Activated naive CD8-positive, alpha-beta T cell treated with anti-CD3 and anti-CD28 coated beads, Interleukin-2, amount 10 ng/mL, durations not matched to agents 7 days and 5 days (primary cell): ENCODE results near the gene IL12RB1. TPM values are rescaled to one million over a fixed set of nuclear protein-coding genes. Genes with fewer than 3 reads are reported as not detected.

Experiments used
- ATAC-seq: fragments of 150-1000 bp; cut with Tn5 transposase; one replicate; pipeline ENCODE4 v1.10.0; 2021; ENCODE audit warnings: low read depth, moderate library complexity
- POLR2A ChIA-PET: fragments of 350-600 bp; sonication (Branson Sonifier 250); formaldehyde crosslinking; loops from one replicate; lab custom pipeline; 2021; ENCODE audit warnings: antibody characterized with exemption; lab: Charles Lee
- DNase-seq: peaks from one replicate; pipeline ENCODE4 v3.0.0; 2021
- H3K27ac Mint-ChIP-seq: one replicate; pipeline ENCODE4 v1.8.0; 2022; ENCODE audit warnings: mild to moderate bottlenecking, mixed read lengths
- H3K27me3 Mint-ChIP-seq: one replicate; pipeline ENCODE4 v1.8.0; 2022; ENCODE audit warnings: mild to moderate bottlenecking, moderate library complexity, mixed read lengths
- H3K36me3 Mint-ChIP-seq: one replicate; pipeline ENCODE4 v1.8.0; 2021; ENCODE audit warnings: mild to moderate bottlenecking, mixed read lengths
- H3K4me1 Mint-ChIP-seq: one replicate; pipeline ENCODE4 v1.8.0; 2021; ENCODE audit warnings: mixed read lengths
- H3K4me3 Mint-ChIP-seq: one replicate; pipeline ENCODE4 v1.8.0; 2022; ENCODE audit warnings: mild to moderate bottlenecking, moderate library complexity, mixed read lengths
- H3K9me3 Mint-ChIP-seq: one replicate; pipeline ENCODE4 v1.8.0; 2021; ENCODE audit warnings: mixed read lengths
- total RNA-seq, 2 experiments: library from RNA; stranded (reverse); gene quantifications; one replicate each; pipeline ENCODE4 v1.2.3, GENCODE V29; 2021

The IL12RB1 gene
- total RNA-seq, 2 experiments from 2014 or later: 52.5 to 56.4 TPM

DNA sequence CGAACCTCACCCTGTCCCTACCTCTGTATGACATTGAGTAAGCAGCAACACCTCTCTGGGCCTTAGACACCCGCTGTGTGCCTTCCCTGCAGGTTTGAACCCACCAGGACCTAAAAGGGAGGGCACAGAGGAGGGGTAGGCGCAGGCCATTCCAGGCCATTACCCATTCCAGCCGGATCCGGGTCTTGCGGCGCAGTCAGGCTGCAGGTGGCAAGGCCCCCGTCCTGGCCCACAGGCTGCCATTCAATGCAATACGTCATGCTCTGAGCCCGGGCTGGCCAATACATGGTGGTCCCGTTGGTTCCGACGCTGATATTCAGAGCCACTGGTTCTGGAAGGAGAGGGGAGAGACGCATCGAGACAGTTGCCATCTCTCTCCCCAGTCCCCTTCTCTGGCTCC lies 17.4 kb downstream of the IL12RB1 start:
- Mint-ChIP-seq H3K4me1 (peaks cover 12% of the 10 kb centered on the region), H3K36me3 (peaks cover 22% of the 10 kb centered on the region), H3K27me3 (no peaks in the 10 kb centered on the region), H3K9me3 (no peaks in the 10 kb centered on the region), H3K4me3 (no peak overlapping the region), H3K27ac (no peak overlapping the region)
- POLR2A ChIA-PET: no interaction called here
- ATAC-seq (no peak), DNase-seq (no peak)

DNA sequence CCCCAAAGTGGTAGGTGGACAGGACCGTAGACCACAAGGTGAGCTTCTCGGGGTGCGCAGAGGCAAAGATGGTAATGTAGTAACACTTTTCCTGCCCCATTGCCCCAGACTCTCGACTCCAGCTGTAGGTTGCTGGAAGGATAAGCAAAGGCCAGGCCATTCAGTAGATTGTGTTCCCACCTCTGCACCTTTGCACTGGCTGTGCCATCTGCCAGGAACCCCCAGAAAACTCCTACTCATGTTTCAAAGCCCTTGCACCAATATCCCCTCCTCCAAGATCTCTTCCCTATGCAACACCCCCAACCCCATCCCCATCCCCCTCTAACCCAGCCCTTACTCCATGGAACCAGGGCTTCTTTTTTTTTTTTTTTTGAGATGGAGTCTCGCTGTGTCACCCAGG lies 18.3 kb downstream of the IL12RB1 start:
- H3K4me3 Mint-ChIP-seq: no peak overlapping the region
- no peak overlapping the region for H3K27ac Mint-ChIP-seq
- DNase-seq (no peak), ATAC-seq (no peak)
- POLR2A ChIA-PET: interaction anchor here (0.6 to 0.7 kb wide), 2 partner anchors 14 to 21 kb away, joined by 3 to 4 read pairs; no protein-coding TSS in a partner anchor
- H3K4me1 Mint-ChIP-seq: peaks cover 6% of the 10 kb centered on the region
- no peaks in the 10 kb centered on the region for H3K27me3 Mint-ChIP-seq
- H3K36me3 Mint-ChIP-seq: peaks cover 19% of the 10 kb centered on the region
- no peaks in the 10 kb centered on the region for H3K9me3 Mint-ChIP-seq

DNA sequence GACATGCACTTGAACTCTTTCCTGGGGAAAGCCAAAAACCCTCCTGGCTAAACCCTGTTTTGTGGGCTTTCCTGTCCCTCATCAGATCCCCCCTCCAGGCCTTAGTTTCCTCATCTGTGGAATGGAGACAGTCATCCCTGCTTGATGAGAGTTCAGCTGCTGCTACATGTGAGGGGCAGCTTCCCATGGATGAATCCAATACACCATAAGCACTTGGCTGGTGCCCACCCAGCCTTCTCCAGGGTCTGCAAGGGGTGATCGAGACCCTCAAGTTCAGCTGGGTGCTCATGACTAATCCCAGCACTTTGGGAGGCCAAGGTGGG lies 21.6 kb downstream of the IL12RB1 start:
- H3K4me3 Mint-ChIP-seq: no peak overlapping the region
- no peak overlapping the region for H3K27ac Mint-ChIP-seq
- H3K4me1 Mint-ChIP-seq: peaks cover 3% of the 10 kb centered on the region
- no peak for DNase-seq
- no peaks in the 10 kb centered on the region for H3K27me3 Mint-ChIP-seq
- POLR2A ChIA-PET: no interaction called here
- peaks cover 24% of the 10 kb centered on the region for H3K36me3 Mint-ChIP-seq
- H3K9me3 Mint-ChIP-seq: no peaks in the 10 kb centered on the region
- ATAC-seq: no peak

GRCh38 chr19:18063463-18063862 lies 23.3 kb downstream of the IL12RB1 start:
- peaks cover 25% of the 10 kb centered on the region for H3K36me3 Mint-ChIP-seq
- no peak overlapping the region for H3K27ac Mint-ChIP-seq
- DNase-seq: no peak
- ATAC-seq: no peak
- POLR2A ChIA-PET: interaction anchor here (0.6 kb wide), 1 partner anchor 28 kb away, joined by 3 read pairs; no protein-coding TSS in a partner anchor
- no peaks in the 10 kb centered on the region for H3K9me3 Mint-ChIP-seq
- H3K4me3 Mint-ChIP-seq: no peak overlapping the region
- H3K4me1 Mint-ChIP-seq: peaks cover 6% of the 10 kb centered on the region
- H3K27me3 Mint-ChIP-seq: no peaks in the 10 kb centered on the region

- Mint-ChIP-seq H3K9me3 (no peaks in the 10 kb centered on the region), H3K4me3 (no peak overlapping the region), H3K4me1 (peaks cover 10% of the 10 kb centered on the region), H3K27me3 (no peaks in the 10 kb centered on the region), H3K36me3 (peaks cover 26% of the 10 kb centered on the region), H3K27ac (no peak overlapping the region)
- POLR2A ChIA-PET: interaction anchor here (0.6 to 1.1 kb wide), 2 partner anchors 61 to 265 kb away, joined by 3 read pairs; no protein-coding TSS in a partner anchor
- DNase-seq (no peak), ATAC-seq (no peak)
These were observed 24.7 kb downstream of the IL12RB1 start for GRCh38 chr19:18062028-18062427.

DNA sequence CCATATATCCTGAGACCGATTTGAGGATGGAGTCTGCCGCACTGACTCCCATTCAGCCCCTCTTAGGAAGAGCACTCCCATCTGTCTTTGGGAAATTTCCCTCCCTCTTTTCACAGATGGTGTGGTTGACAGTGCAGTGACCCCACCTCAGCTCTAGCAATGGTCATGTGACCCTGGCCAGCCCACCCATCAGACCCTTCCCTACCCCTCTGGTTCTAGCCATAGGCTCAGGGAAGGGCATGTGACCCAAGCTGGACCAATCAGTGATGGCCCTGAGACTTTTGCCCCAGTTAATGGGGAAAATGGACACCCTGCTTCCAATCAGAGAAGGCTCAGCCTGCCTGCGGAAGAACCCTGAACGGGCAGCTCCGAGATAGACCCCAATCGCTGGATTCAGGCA lies 26.3 kb downstream of the IL12RB1 start:
- peaks cover 12% of the 10 kb centered on the region for H3K4me1 Mint-ChIP-seq
- POLR2A ChIA-PET: interaction anchor here (0.6 to 1.4 kb wide), 2 partner anchors 35 to 53 kb away, joined by 3 to 4 read pairs; partner anchors contain the start of gene ARRDC2
- no peaks in the 10 kb centered on the region for H3K9me3 Mint-ChIP-seq
- ATAC-seq (no peak), DNase-seq (no peak)
- no peak overlapping the region for H3K27ac Mint-ChIP-seq
- peaks cover 23% of the 10 kb centered on the region for H3K36me3 Mint-ChIP-seq
- H3K4me3 Mint-ChIP-seq: no peak overlapping the region
- no peaks in the 10 kb centered on the region for H3K27me3 Mint-ChIP-seq

- Mint-ChIP-seq H3K4me1 (peaks cover 12% of the 10 kb centered on the region), H3K4me3 (no peak overlapping the region), H3K9me3 (no peaks in the 10 kb centered on the region), H3K27ac (no peak overlapping the region), H3K27me3 (no peaks in the 10 kb centered on the region), H3K36me3 (peaks cover 19% of the 10 kb centered on the region)
- DNase-seq (no peak), ATAC-seq (no peak)
- POLR2A ChIA-PET: interaction anchor here (0.6 to 2.1 kb wide), 4 partner anchors 15 to 59 kb away, joined by 3 to 9 read pairs (median 4); partner anchors contain the start of gene ARRDC2
These were observed 26.8 kb downstream of the IL12RB1 start for GRCh38 chr19:18059902-18060301.

DNA sequence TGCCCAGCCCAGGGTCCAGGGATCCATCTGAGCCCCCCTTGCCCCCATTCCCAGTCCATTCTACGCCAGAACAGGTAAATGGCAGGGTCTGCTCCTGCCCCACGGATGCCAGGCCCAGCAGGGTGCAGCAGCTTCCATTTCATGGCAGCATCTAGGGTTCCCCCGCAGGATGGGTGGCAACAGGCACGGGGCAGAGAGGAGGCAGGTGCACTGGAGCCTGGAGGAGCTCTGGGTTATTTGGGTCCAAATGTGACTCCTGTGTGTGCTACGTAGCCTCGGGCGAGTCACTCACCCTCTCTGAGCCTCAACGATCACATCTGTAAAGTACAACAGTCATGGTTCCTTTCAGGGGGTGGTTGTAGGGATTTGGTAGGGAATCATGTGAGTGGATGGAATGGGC lies 27.4 kb downstream of the IL12RB1 start:
- H3K4me1 Mint-ChIP-seq: peaks cover 12% of the 10 kb centered on the region
- H3K9me3 Mint-ChIP-seq: no peaks in the 10 kb centered on the region
- ATAC-seq: no peak
- no peak overlapping the region for H3K4me3 Mint-ChIP-seq
- H3K27me3 Mint-ChIP-seq: no peaks in the 10 kb centered on the region
- H3K27ac Mint-ChIP-seq: no peak overlapping the region
- peaks cover 15% of the 10 kb centered on the region for H3K36me3 Mint-ChIP-seq
- POLR2A ChIA-PET: interaction anchor here (0.7 to 4.8 kb wide), 4 partner anchors 15 to 58 kb away, joined by 3 to 46 read pairs (median 6); partner anchors contain the start of gene ARRDC2
- no peak for DNase-seq

DNA sequence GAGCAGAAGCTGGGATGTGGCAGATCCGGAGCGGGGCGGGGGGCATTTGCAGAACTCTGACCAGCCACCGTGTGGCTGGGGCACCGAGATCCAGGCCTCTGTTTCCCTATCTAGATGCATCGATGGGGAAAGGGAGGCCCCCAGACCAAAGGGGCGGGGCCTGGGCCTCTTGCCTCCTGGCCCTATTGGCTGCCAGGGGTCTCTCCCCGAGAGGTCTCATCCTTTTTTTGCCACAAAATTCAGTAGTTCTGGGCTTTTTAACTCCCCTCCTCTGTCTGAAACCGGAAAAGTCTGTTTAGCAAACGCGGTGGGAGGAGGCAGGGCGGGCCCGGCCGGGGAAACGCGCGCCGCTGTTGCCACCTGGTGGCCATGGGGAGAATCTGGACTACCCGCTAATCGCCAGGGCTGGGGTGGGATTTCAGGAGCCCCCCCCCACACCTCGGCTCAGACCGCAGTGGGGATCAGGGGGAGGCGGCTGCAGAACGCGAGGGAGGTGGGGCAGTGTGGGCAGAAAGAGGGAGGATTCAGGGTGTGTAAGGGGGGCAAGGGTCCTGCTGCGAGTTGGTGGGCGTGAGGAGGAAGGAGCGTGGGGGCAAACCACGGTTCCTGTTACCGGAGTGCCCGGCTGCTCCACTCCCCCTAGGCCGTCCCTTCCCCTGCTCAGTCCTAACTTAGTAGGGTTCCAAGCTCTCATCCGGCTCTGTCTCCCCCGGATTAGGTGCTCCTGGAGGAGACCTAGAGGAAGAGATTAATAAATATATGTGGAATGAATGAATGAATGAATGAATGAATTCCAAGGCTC lies 28.3 kb downstream of the IL12RB1 start:
- peak; percentile 88 for DNase-seq
- POLR2A ChIA-PET: interaction anchor here (0.7 to 4.8 kb wide), 5 partner anchors 14 to 57 kb away, joined by 3 to 46 read pairs (median 4); partner anchors contain the start of gene ARRDC2
- peaks cover 13% of the 10 kb centered on the region for H3K36me3 Mint-ChIP-seq
- no peaks in the 10 kb centered on the region for H3K27me3 Mint-ChIP-seq
- ATAC-seq: peak; percentile 82
- H3K4me1 Mint-ChIP-seq: peaks cover 16% of the 10 kb centered on the region
- peak overlapping the region; percentile 55 for H3K4me3 Mint-ChIP-seq
- peak overlapping the region; percentile 75 for H3K27ac Mint-ChIP-seq
- H3K9me3 Mint-ChIP-seq: no peaks in the 10 kb centered on the region

GRCh38 chr19:18057557-18057956 lies 29.2 kb downstream of the IL12RB1 start:
- no peak for ATAC-seq
- DNase-seq: no peak
- Mint-ChIP-seq H3K4me1 (peaks cover 14% of the 10 kb centered on the region), H3K9me3 (no peaks in the 10 kb centered on the region), H3K36me3 (peaks cover 11% of the 10 kb centered on the region), H3K4me3 (no peak overlapping the region), H3K27me3 (no peaks in the 10 kb centered on the region), H3K27ac (no peak overlapping the region)
- POLR2A ChIA-PET: interaction anchor here (0.7 to 4.8 kb wide), 4 partner anchors 13 to 56 kb away, joined by 3 to 46 read pairs (median 7); partner anchors contain the start of gene ARRDC2

GRCh38 chr19:18055967-18056366 lies 30.8 kb downstream of the IL12RB1 start:
- peaks cover 7% of the 10 kb centered on the region for H3K36me3 Mint-ChIP-seq
- POLR2A ChIA-PET: interaction anchor here (0.8 to 4.8 kb wide), 6 partner anchors 11 to 57 kb away, joined by 3 to 46 read pairs (median 6); partner anchors contain the start of gene ARRDC2
- H3K4me1 Mint-ChIP-seq: peaks cover 16% of the 10 kb centered on the region
- no peak overlapping the region for H3K4me3 Mint-ChIP-seq
- no peaks in the 10 kb centered on the region for H3K27me3 Mint-ChIP-seq
- no peak overlapping the region for H3K27ac Mint-ChIP-seq
- DNase-seq (no peak), ATAC-seq (no peak)
- no peaks in the 10 kb centered on the region for H3K9me3 Mint-ChIP-seq

DNA sequence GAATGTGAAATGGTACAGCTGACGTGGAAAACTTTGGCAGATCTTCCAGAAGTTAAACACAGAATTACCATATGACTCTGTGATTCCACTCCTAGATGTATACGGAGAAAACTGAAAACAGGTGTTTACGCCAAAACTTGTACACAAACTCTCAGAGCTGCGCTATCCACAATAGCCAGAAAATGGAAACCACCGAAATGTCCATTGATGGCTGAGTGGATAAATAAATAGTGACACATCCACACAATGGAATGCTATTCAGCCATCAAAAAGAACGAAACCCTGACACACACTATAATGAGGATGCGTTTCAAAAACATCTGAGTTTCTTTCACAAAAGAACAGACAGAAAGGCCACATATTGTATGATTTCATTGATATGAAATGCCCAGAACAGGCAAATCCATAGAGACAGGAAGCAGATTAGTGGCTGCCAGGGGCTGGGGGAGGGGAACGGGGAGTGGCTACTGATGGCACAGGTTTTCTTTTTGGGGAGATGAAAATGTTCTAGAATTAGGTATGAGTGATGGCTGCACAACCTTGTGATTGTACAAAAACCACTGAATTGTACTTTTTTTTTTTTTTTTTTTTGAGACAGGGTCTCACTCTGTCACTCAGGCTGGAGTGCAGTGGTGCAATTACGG lies 33.0 kb downstream of the IL12RB1 start:
- POLR2A ChIA-PET: interaction anchor here (0.6 to 1.1 kb wide), 2 partner anchors 9 to 35 kb away, joined by 3 read pairs; no protein-coding TSS in a partner anchor
- Mint-ChIP-seq H3K27me3 (no peaks in the 10 kb centered on the region), H3K27ac (no peak overlapping the region), H3K36me3 (peaks cover 2% of the 10 kb centered on the region), H3K4me3 (no peak overlapping the region), H3K4me1 (peaks cover 22% of the 10 kb centered on the region), H3K9me3 (no peaks in the 10 kb centered on the region)
- no peak for ATAC-seq
- no peak for DNase-seq

DNA sequence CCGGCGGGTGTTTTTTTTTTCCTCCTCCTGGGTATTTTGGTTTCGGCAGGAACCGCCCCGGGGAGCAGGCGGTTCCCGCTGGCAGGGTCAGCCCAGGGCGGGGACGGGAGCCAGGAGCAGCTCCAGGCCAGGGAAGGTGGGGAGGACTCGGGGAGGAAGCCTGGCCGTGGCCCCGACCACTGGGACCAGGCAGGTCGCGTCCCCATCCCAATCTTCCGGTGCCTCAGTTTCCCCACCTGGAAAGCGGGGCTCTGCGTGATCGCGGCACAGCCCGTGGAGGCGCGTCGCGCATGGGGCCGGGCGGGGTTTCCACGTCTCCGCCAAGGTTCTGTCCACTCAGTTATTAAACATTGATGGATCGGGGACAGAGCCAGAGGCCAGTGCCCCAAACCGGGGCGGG lies 34.8 kb downstream of the IL12RB1 start:
- DNase-seq (no peak), ATAC-seq (no peak)
- POLR2A ChIA-PET: interaction anchor here (0.7 kb wide), 1 partner anchor 12 kb away, joined by 3 read pairs; no protein-coding TSS in a partner anchor
- Mint-ChIP-seq H3K4me1 (peaks cover 16% of the 10 kb centered on the region), H3K27ac (no peak overlapping the region), H3K9me3 (no peaks in the 10 kb centered on the region), H3K36me3 (peaks cover 2% of the 10 kb centered on the region), H3K4me3 (no peak overlapping the region), H3K27me3 (no peaks in the 10 kb centered on the region)
